GM10266 (cell line): ENCODE results near the gene SNAPC2.

ENCODE experiments used
- DNase-seq: peaks from one replicate; pipeline ENCODE4 v3.0.0; 2012; ENCODE audit errors: extremely low spot score
- CTCF ChIP-seq: IDR thresholded peaks from 2 replicates; pipeline ENCODE4 v1.5.1; 2012; ENCODE audit warnings: mild to moderate bottlenecking, low read depth; ENCODE audit not compliant: control insufficient read depth, insufficient read depth; ENCODE audit errors: missing control alignments

The SNAPC2 gene

GRCh38 chr19:7907122-7907521 is 13.0 kb upstream of the SNAPC2 start:
- no peak for DNase-seq
- no peak for TF ChIP-seq CTCF

GRCh38 chr19:7907544-7907943 is 12.6 kb upstream of the SNAPC2 start:
- TF ChIP-seq CTCF, result no peak
- DNase-seq, result no peak

GRCh38 chr19:7908078-7908699 is 11.9 kb upstream of the SNAPC2 start:
- TF ChIP-seq CTCF, result no peak
- DNase-seq, result no peak

GRCh38 chr19:7908742-7909461 is 11.2 kb upstream of the SNAPC2 start:
- TF ChIP-seq CTCF, result no peak
- no peak for DNase-seq

- no peak for TF ChIP-seq CTCF
- no peak for DNase-seq
Observed at GRCh38 chr19:7909471-7910067, 10.6 kb upstream of the SNAPC2 start.

- no peak for TF ChIP-seq CTCF
- no peak for DNase-seq
Observed at GRCh38 chr19:7910321-7911161, 9.6 kb upstream of the SNAPC2 start.
